ENCODE results near the gene WDFY4.

- TF ChIP-seq, protein P1, sequence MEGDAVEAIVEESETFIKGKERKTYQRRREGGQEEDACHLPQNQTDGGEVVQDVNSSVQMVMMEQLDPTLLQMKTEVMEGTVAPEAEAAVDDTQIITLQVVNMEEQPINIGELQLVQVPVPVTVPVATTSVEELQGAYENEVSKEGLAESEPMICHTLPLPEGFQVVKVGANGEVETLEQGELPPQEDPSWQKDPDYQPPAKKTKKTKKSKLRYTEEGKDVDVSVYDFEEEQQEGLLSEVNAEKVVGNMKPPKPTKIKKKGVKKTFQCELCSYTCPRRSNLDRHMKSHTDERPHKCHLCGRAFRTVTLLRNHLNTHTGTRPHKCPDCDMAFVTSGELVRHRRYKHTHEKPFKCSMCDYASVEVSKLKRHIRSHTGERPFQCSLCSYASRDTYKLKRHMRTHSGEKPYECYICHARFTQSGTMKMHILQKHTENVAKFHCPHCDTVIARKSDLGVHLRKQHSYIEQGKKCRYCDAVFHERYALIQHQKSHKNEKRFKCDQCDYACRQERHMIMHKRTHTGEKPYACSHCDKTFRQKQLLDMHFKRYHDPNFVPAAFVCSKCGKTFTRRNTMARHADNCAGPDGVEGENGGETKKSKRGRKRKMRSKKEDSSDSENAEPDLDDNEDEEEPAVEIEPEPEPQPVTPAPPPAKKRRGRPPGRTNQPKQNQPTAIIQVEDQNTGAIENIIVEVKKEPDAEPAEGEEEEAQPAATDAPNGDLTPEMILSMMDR (IDR thresholded peaks at IDR 0.05) = no peak
- TF ChIP-seq POLR2A (IDR thresholded peaks at IDR 0.05) = no peak
- TF ChIP-seq EP300 (IDR thresholded peaks at IDR 0.05) = no peak
These were observed 197.3 kb downstream of the WDFY4 start for GRCh38 chr10:48881937-48882336.

Measured in gastroesophageal sphincter (tissue), 3 donors.